ENCODE data around the gene HSF4.

HSF4 gene

DNA sequence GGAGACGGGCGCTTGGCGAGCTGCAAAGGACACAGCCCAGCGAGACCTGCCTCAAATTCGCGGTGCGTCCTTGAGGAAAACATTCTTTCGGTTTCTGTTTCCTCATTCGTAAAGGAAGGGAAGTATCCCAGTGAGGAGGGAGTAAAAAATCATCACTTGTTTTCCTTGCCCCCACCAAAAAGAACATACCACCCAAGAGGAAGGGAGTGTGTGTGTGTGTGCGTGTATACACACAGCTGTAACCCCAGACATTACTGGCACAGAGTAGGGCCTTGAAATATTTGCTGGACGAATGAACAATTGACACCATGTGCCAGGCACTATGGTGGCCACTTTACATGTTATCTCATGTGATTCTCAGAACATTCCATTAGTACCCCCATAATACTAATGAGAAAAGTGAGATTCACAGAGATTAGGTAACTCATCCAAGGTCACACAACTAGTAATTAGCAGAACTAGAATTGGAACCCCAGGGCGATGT, 21.1 kb downstream of the HSF4 start:
- TF ChIP-seq ZNF341 (tag by site-specific recombination; IDR thresholded peaks at IDR 0.05; ENCODE audit: low read depth) (0 out of 2 replicates have a peak, but pooled peaks have one; percentile 3), ZBTB17 (tag by site-specific recombination; IDR thresholded peaks at IDR 0.05) (0 out of 2 replicates have a peak, but pooled peaks have one; percentile 32), ZNF394 (tag by site-specific recombination; IDR thresholded peaks at IDR 0.05; ENCODE audit: borderline replicate concordance) (0 out of 2 replicates have a peak, but pooled peaks have one; percentile 18), ZNF544 (tag by site-specific recombination; IDR thresholded peaks at IDR 0.05) (no peak), ZBTB48 (tag by site-specific recombination; IDR thresholded peaks at IDR 0.05) (peak; percentile 1; the same call in 1 of the 2 replicates), ZNF830 (tag by site-specific recombination; IDR thresholded peaks at IDR 0.05; ENCODE audit: low read depth) (no peak), ZNF335 (tag by site-specific recombination; conservative IDR thresholded peaks at IDR 0.05) (peak; percentile 9; the same call in 1 of the 2 replicates)
- TF ChIP-seq, protein P1, sequence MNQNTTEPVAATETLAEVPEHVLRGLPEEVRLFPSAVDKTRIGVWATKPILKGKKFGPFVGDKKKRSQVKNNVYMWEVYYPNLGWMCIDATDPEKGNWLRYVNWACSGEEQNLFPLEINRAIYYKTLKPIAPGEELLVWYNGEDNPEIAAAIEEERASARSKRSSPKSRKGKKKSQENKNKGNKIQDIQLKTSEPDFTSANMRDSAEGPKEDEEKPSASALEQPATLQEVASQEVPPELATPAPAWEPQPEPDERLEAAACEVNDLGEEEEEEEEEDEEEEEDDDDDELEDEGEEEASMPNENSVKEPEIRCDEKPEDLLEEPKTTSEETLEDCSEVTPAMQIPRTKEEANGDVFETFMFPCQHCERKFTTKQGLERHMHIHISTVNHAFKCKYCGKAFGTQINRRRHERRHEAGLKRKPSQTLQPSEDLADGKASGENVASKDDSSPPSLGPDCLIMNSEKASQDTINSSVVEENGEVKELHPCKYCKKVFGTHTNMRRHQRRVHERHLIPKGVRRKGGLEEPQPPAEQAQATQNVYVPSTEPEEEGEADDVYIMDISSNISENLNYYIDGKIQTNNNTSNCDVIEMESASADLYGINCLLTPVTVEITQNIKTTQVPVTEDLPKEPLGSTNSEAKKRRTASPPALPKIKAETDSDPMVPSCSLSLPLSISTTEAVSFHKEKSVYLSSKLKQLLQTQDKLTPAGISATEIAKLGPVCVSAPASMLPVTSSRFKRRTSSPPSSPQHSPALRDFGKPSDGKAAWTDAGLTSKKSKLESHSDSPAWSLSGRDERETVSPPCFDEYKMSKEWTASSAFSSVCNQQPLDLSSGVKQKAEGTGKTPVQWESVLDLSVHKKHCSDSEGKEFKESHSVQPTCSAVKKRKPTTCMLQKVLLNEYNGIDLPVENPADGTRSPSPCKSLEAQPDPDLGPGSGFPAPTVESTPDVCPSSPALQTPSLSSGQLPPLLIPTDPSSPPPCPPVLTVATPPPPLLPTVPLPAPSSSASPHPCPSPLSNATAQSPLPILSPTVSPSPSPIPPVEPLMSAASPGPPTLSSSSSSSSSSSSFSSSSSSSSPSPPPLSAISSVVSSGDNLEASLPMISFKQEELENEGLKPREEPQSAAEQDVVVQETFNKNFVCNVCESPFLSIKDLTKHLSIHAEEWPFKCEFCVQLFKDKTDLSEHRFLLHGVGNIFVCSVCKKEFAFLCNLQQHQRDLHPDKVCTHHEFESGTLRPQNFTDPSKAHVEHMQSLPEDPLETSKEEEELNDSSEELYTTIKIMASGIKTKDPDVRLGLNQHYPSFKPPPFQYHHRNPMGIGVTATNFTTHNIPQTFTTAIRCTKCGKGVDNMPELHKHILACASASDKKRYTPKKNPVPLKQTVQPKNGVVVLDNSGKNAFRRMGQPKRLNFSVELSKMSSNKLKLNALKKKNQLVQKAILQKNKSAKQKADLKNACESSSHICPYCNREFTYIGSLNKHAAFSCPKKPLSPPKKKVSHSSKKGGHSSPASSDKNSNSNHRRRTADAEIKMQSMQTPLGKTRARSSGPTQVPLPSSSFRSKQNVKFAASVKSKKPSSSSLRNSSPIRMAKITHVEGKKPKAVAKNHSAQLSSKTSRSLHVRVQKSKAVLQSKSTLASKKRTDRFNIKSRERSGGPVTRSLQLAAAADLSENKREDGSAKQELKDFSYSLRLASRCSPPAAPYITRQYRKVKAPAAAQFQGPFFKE (tag by site-specific recombination; IDR thresholded peaks at IDR 0.05; ENCODE audit: borderline replicate concordance), result no peak
- TF ChIP-seq, protein P2, sequence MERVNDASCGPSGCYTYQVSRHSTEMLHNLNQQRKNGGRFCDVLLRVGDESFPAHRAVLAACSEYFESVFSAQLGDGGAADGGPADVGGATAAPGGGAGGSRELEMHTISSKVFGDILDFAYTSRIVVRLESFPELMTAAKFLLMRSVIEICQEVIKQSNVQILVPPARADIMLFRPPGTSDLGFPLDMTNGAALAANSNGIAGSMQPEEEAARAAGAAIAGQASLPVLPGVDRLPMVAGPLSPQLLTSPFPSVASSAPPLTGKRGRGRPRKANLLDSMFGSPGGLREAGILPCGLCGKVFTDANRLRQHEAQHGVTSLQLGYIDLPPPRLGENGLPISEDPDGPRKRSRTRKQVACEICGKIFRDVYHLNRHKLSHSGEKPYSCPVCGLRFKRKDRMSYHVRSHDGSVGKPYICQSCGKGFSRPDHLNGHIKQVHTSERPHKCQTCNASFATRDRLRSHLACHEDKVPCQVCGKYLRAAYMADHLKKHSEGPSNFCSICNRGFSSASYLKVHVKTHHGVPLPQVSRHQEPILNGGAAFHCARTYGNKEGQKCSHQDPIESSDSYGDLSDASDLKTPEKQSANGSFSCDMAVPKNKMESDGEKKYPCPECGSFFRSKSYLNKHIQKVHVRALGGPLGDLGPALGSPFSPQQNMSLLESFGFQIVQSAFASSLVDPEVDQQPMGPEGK (tag by site-specific recombination; IDR thresholded peaks at IDR 0.05), result 0 out of 2 replicates have a peak, but pooled peaks have one; percentile 2
- TF ChIP-seq, protein P3, sequence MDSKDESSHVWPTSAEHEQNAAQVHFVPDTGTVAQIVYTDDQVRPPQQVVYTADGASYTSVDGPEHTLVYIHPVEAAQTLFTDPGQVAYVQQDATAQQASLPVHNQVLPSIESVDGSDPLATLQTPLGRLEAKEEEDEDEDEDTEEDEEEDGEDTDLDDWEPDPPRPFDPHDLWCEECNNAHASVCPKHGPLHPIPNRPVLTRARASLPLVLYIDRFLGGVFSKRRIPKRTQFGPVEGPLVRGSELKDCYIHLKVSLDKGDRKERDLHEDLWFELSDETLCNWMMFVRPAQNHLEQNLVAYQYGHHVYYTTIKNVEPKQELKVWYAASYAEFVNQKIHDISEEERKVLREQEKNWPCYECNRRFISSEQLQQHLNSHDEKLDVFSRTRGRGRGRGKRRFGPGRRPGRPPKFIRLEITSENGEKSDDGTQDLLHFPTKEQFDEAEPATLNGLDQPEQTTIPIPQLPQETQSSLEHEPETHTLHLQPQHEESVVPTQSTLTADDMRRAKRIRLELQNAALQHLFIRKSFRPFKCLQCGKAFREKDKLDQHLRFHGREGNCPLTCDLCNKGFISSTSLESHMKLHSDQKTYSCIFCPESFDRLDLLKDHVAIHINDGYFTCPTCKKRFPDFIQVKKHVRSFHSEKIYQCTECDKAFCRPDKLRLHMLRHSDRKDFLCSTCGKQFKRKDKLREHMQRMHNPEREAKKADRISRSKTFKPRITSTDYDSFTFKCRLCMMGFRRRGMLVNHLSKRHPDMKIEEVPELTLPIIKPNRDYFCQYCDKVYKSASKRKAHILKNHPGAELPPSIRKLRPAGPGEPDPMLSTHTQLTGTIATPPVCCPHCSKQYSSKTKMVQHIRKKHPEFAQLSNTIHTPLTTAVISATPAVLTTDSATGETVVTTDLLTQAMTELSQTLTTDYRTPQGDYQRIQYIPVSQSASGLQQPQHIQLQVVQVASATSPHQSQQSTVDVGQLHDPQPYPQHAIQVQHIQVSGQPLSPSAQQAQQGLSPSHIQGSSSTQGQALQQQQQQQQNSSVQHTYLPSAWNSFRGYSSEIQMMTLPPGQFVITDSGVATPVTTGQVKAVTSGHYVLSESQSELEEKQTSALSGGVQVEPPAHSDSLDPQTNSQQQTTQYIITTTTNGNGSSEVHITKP (tag by site-specific recombination; IDR thresholded peaks at IDR 0.05), result peak; percentile 82
- Histone ChIP-seq H3K4me1 (ENCODE audit: control insufficient read depth, insufficient read depth, low read length) (peaks cover 9% of the 10 kb centered on the region), H3K36me3 (ENCODE audit: control insufficient read depth in 2 of 2, insufficient read depth in 1 of 2, low read length in 2 of 2) (peaks cover 0 to 8% of the 10 kb centered on the region in 2 experiments; a peak in 1 of 3 replicates), H3K4me3 (ENCODE audit: low read depth, low read length) (no peak overlapping the region), H3K27ac (ENCODE audit: extremely low read depth, low read depth, low read length) (no peak overlapping the region), H3K9me3 (ENCODE audit: control insufficient read depth, insufficient read depth, low read depth, low read length) (no peaks in the 10 kb centered on the region)
- POLR2A ChIA-PET, result interaction anchor here (1.0 kb wide), 1 partner anchor 75 kb away, joined by 3 read pairs; no protein-coding TSS in a partner anchor
- CTCF ChIA-PET, result interaction anchor here (0.6 to 2.6 kb wide), 24 partner anchors 9 to 344 kb away, joined by 3 to 30 read pairs (median 4); partner anchors contain the start of gene CES3

DNA sequence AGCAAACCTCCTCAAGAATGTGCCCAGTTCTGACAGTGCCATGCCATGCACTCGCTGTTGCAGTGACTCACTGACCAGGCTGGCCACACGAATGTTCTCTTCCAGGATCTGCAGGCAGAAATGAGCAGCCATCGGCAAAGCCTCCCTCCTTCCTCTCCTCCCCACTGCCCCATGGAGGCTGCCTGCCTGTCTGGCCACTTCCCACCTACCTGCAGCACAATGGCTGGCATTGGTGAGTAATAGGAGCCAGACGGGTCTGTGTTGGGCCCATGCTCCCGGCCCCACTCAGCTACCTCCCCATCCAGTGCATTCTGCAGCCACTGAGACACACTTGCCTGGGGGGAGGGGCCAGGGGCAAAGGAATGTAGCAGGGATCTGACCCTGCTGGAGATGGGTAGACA, 22.0 kb downstream of the HSF4 start:
- peak; percentile 50 for TF ChIP-seq ZNF341 (tag by site-specific recombination; IDR thresholded peaks at IDR 0.05; ENCODE audit: low read depth)
- no peak for TF ChIP-seq ZNF600 (tag by site-specific recombination; IDR thresholded peaks at IDR 0.05)
- H3K4me3 ChIP-seq (ENCODE audit: low read depth, low read length), result no peak overlapping the region
- no peaks in the 10 kb centered on the region for H3K9me3 ChIP-seq (ENCODE audit: control insufficient read depth, insufficient read depth, low read depth, low read length)
- H3K27ac ChIP-seq (ENCODE audit: extremely low read depth, low read depth, low read length), result no peak overlapping the region
- peaks cover 9% of the 10 kb centered on the region for H3K4me1 ChIP-seq (ENCODE audit: control insufficient read depth, insufficient read depth, low read length)
- H3K36me3 ChIP-seq (ENCODE audit: control insufficient read depth in 2 of 2, insufficient read depth in 1 of 2, low read length in 2 of 2), result no peaks in the 10 kb centered on the region
- CTCF ChIA-PET, result interaction anchor here (0.5 to 2.6 kb wide), 3 partner anchors 152 to 189 kb away, joined by 4 to 30 read pairs (median 4); no protein-coding TSS in a partner anchor
- POLR2A ChIA-PET, result no interaction called here
